Measurements from ENCODE around the gene ALDH1L1.

DNA sequence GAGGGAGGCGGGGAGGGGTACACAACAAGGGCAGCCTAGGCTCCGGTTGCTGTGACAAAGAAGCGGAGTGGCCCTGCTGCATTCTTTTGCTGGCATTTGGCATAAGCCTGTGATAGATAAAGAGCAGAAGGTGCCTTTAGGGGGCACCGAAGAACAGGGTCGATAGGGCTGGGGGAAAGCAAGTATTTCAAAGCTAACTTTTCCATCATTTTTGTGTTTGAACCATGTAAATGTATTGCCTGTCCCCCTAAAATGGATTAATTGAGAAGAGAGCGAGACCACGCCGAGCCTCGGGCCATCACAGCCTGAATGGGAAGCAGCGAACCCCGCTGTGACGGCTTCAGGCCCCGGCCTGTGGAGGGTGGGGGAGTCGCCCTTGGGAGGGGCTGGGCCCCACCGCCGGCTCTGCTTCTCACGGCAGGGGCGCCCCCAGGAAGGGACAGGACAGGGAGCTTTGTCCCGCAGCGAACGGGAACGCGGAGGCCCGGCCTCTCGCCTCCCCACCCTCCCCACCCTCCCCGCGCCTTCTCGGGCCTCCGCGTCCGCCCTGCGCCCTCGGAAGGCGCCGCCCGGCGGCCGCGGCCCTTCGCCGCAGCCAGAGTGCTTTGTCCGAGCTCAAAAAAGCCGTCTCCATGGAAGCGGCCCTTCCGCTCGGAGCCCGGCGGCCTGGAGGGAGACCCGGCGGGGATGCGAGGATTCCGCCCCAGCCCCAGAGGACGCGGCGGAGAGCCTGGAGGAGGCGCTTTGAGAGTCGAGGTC lies 32.4 kb upstream of the ALDH1L1 start:
- TF ChIP-seq ZFP30 (CRISPR knock-in tag; IDR thresholded peaks at IDR 0.05) (no peak), SNAI2 (CRISPR knock-in tag; IDR thresholded peaks at IDR 0.05) (no peak), ZNF8 (CRISPR knock-in tag; IDR thresholded peaks at IDR 0.05) (no peak), ZNF565 (CRISPR knock-in tag; conservative IDR thresholded peaks at IDR 0.05; ENCODE audit: low read depth) (no peak), ARNTL (CRISPR knock-in tag; IDR thresholded peaks at IDR 0.05; ENCODE audit: borderline replicate concordance, low read depth) (no peak), CREB5 (CRISPR knock-in tag; IDR thresholded peaks at IDR 0.05; ENCODE audit: low read depth) (no peak), ISL1 (CRISPR knock-in tag; IDR thresholded peaks at IDR 0.05) (no peak)
- TF ChIP-seq, protein P1, sequence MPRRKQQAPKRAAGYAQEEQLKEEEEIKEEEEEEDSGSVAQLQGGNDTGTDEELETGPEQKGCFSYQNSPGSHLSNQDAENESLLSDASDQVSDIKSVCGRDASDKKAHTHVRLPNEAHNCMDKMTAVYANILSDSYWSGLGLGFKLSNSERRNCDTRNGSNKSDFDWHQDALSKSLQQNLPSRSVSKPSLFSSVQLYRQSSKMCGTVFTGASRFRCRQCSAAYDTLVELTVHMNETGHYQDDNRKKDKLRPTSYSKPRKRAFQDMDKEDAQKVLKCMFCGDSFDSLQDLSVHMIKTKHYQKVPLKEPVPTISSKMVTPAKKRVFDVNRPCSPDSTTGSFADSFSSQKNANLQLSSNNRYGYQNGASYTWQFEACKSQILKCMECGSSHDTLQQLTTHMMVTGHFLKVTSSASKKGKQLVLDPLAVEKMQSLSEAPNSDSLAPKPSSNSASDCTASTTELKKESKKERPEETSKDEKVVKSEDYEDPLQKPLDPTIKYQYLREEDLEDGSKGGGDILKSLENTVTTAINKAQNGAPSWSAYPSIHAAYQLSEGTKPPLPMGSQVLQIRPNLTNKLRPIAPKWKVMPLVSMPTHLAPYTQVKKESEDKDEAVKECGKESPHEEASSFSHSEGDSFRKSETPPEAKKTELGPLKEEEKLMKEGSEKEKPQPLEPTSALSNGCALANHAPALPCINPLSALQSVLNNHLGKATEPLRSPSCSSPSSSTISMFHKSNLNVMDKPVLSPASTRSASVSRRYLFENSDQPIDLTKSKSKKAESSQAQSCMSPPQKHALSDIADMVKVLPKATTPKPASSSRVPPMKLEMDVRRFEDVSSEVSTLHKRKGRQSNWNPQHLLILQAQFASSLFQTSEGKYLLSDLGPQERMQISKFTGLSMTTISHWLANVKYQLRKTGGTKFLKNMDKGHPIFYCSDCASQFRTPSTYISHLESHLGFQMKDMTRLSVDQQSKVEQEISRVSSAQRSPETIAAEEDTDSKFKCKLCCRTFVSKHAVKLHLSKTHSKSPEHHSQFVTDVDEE (CRISPR knock-in tag; IDR thresholded peaks at IDR 0.05) = no peak

All from SK-N-SH treated with all-trans-retinoic acid at 6 μM for 48 hours (cell line).